GM19397 (cell line): ENCODE measurements around the gene TOP1.

Source experiments
- ATAC-seq: cut with Tn5 transposase; IDR thresholded peaks from one replicate; pipeline ENCODE4 v1.9.1; 2021; ENCODE audit warnings: mild to moderate bottlenecking, moderate library complexity; ENCODE audit not compliant: unreplicated experiment

Gene TOP1

DNA sequence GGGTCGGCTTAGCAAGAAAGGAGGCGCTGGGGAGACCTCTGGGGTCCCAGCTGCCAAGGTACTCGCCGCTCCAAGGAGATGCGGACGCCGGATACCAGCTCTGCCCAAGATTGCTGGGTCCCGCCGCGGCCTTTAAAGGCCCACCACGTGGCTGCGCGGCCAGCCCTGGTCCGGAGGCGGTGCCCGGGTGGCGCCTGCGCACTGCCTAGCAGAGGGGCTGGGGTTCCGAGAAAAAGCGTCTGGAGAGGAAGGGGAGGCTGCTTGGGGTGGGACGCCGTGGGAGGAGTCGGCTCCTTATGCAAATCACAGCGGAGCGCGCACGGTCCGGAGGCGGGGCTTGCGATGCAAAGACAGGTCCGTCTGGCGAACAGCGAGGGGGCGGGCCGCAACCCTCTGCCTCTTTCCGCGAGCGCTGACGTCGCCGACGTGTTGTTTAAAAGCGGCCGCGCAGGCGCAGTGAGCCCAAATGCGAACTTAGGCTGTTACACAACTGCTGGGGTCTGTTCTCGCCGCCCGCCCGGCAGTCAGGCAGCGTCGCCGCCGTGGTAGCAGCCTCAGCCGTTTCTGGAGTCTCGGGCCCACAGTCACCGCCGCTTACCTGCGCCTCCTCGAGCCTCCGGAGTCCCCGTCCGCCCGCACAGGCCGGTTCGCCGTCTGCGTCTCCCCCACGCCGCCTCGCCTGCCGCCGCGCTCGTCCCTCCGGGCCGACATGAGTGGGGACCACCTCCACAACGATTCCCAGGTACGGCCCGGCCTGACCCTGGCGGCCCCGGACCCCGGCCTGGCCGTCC, at the start of gene TOP1:
Gene TOP1 (plus strand): TSS at position 464 of the 791 bp plus-strand sequence. CDS start 246 bp downstream, at position 710.
- peak; percentile 94 for ATAC-seq

GRCh38 chr20:40979247-40979646, 49.4 kb upstream of the TOP1 start:
- no peak for ATAC-seq

DNA sequence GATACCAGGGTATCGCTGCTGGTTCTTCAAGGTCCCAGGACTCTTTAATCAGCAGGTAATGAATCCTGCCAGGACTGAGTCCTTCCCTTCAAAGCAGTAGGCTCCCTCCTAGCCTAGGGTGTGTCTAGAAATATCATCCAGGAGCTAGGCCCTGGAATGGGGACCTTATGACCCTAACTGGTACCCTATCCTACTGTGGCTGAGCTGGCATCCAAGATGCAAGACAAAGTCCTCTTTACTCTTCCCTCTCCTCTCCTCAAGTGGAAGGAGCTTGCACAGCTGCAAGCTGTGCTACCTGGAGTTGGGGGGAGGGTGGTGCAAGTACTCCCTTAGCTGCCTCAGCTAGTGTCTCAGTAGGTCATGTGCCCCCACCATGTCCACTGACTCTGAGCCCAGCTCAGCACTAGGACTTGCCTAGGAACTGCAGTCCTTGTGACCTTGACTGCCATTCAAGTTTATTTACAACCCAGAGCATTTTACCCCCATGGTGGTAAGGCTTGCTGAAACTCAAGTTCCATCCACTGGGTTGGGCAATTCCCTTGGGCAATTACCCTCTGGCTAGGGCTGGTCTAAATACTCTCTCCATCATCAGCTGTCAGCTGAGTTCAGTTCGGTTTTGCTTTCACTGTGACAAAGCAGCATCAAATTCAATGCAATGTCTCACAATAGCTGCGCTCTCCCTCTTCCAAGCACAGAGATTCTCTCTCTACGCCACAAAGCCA, 48.4 kb upstream of the TOP1 start:
- ATAC-seq: no peak

DNA sequence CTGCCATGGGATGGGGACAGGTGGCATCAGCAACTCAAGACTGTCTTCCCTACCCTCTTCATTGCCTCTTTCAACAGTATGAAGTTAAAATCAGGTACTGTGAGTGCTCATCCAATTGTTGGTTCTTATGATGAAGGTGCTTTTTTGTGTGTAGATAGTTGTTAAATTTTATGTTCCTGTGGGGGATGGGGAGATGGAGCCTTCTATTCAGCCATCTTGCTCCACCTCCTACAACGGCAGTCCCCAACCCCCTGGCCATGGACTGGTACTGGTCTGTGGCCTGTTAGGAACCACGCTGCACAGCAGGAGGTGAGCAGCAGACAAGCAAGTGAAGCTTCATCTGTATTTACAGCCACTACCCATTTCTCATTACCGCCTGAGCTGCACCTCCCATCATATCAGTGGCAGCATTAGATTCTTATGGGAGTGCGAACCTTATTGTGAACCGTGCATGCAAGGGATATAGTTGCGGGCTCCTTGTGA, 47.8 kb upstream of the TOP1 start:
- no peak for ATAC-seq

- ATAC-seq: no peak
Measured at GRCh38 chr20:40982415-40983145, 46.0 kb upstream of the TOP1 start.

- ATAC-seq: no peak
Measured at GRCh38 chr20:40983898-40984297, 44.7 kb upstream of the TOP1 start.

DNA sequence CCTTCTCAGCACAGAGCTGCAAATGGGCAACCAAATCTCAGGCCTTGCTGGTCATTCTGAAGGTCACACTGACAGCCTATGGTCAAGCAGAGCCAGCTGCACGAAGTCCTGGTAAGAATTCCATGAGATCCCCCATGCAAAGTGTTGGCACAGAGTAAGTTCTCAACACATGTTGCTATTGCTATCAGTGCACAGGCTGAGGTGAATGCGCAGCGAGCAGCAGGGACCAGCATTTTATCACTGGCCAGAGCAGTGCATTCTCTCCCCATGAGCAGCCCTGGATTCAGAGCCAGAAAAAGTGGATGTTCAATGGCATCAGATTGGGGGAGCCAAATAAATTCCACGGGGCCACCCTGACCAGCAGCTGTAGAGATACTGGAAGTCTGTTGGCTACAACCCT, 44.1 kb upstream of the TOP1 start:
- no peak for ATAC-seq

- no peak for ATAC-seq
Measured at GRCh38 chr20:40986774-40987173, 41.8 kb upstream of the TOP1 start.

DNA sequence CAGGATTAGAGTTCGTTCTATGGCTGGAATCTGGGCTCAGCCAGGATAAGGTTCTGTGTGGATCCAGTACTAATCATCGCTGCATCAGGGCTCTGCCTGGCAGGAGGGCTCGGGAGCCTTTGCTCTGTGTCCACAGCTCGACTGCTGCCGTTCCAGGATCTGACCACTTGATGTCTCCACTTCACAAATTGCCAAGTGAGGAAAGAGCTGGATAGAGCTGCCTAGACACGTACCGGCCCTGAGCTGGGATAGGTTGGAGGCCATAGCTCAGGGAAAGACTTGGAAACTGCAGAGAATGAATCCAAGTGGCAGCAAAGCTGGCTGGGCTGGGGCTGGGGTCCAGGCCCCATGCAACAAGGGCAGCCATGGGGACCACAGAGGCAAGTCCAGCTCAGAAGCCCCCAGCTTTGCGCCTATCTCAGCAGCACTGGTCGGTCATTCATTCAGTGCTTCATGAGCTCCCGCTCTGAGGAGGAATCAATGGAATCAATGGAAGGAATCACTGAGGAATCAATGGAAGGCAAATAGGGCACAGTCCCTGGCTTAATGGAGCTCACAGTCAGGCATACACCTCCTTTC, 38.0 kb upstream of the TOP1 start:
- peak; percentile 44 for ATAC-seq

DNA sequence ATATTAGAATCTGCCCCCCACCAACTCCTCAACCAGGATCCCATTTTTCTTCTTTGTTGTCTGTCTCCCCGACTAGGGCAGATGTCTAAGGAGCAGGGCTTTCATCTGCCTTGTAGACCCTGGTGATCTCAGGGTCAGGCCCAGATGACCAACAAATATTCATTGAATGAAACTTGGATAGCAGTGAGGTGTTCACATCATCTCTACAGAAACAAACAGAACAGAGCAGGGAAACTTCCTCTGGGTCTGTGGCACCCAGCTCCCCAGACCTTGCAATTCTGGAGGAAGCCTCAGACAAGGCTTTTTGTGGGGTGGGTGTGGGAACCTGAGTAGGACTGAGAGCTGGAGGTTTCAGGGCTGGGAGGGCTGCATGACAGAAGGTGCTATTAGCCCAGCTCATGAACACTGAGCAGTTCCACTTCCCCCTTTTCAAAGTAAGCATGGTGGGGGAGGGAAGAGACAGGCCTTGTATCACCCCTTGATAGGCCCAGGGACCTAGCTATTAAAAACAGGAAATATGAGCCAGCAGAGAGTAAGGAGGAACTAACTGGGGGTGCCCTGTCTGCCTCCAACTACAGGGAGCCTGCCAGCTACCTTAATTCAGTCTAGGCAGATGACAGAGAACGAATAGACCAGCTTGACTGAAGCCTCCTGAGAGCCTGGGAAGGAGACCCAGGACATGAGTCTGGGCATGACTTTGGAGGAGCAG, 37.3 kb upstream of the TOP1 start:
- peak; percentile 88 for ATAC-seq

GRCh38 chr20:40992349-40993113, 36.1 kb upstream of the TOP1 start:
- ATAC-seq: no peak

DNA sequence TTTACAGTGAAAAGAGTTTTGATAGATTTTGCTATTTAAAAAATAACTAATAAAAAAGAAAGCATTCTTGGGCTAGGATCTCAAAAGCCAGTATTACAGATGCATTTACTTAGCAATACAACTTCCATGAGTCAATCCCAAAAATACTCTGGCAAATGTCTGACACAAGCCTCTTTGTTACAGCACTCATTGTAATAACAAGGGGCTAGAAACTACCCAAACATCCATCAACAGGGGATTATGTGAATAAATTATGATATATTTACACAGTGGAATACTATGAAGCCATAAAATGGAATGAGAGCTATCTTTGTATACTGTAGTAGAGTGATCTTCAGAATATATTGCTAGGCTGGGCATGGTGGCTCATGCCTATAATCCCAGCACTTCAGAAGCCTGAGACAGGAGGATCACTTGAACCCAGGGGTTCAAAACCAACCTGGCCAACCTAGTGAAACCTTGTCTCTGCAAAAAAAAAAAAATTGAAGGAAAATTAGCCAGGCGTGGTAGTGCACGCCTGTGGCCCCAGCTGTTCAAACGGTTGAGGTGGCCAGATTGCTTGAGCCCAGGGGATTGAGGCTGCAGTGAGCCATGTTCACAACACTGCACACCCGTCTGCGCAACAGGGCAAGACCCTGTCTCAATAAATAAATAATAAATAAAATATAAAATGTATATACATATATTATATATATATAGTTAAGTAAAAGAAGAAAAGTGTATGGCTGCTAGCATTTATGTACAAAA, 34.7 kb upstream of the TOP1 start:
- no peak for ATAC-seq

DNA sequence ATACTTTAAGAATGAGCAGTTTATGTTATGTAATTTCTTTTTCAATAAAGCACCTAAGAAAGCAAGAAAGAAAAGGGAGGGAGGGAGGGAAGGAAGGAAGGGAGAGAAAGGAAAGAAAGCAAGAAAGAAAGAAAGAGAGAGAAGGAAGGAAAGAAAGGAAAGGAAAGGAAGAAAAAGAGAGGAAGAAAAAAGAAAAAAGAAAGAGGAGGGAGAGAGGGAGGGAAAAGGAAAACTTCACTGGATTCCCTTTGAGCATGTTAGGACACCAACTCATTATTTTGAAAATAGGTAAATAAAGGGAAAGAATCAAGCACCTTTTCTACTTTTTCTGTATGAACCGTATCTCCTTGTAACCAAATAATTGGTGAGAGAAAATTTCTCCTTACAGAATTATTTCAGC, 32.3 kb upstream of the TOP1 start:
- ATAC-seq: no peak

DNA sequence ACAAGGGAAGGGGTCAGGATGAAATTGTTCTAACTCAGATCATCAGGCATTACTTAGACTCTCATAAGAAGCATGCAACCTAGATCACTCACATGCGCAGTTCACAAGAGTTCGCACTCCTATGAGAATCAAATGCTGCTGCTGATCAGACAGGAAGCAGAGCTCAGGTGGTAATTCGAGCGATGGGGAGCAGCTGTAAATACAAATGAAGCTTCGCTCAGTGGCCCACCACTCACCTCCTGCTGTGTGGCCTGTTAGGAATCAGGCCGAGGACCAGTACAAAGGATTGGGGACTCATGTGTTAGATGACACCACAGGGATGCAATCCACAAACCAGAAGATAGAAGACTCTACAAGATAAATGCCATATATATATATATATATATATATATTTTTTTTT, 31.5 kb upstream of the TOP1 start:
- ATAC-seq: no peak

DNA sequence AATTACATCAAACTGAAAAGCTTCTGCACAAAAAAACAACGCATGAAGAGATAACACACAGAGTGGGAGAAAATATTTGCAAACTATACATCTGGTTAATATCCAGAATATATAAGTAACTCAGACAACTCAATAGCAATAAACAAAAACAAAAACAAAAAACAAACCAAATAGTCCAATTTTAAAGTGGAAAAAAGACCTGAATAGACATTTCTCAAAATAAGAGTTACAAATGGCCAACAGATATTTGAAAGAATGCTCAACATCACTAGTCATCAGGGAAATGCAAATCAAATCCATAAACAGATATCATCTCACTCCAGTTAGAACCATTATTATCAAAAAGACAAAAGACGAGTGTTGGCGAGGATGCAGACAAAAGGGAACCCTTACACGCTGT, 28.8 kb upstream of the TOP1 start:
- no peak for ATAC-seq

DNA sequence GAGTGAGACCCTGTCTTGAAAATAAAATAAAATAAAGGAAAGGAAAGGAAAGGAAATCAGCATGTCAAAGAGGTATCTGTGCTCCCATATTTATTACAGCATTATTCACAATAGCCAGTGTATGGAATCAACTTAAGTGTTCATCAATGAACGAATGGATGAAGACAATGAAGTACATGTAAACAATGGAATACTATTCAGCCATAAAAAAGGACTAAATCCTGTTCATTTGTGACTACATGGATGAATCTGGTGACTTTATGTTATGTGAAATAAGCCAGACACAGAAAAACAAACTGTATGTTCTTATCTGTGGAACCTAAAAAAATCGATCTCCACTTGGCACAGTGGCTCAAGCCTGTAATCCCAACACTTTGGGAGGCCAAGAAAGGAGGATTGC, 28.0 kb upstream of the TOP1 start:
- ATAC-seq: no peak

GRCh38 chr20:41001497-41001896, 27.1 kb upstream of the TOP1 start:
- no peak for ATAC-seq

DNA sequence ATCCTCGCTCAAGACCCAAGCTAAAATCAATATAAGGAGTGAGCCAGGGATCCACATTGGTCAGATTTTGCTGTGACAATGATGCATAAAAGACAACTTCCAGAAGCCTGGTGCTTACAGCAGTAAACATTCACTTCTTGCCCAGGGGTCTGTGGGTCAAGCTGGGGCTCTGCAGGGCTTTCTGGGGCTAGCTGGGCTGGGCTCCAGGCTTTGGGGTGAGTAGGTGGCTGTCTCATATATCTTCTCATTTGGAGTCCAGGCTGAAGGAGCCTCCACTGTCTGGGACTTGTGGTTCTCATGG, 25.8 kb upstream of the TOP1 start:
- ATAC-seq: no peak
